ENCODE data around the gene TANGO6. TPM values are rescaled to one million over a fixed set of nuclear protein-coding genes. Genes with fewer than 3 reads are reported as not detected.

TANGO6 gene
- total RNA-seq, 1 experiment from 2014 or later: 18.0 TPM

DNA sequence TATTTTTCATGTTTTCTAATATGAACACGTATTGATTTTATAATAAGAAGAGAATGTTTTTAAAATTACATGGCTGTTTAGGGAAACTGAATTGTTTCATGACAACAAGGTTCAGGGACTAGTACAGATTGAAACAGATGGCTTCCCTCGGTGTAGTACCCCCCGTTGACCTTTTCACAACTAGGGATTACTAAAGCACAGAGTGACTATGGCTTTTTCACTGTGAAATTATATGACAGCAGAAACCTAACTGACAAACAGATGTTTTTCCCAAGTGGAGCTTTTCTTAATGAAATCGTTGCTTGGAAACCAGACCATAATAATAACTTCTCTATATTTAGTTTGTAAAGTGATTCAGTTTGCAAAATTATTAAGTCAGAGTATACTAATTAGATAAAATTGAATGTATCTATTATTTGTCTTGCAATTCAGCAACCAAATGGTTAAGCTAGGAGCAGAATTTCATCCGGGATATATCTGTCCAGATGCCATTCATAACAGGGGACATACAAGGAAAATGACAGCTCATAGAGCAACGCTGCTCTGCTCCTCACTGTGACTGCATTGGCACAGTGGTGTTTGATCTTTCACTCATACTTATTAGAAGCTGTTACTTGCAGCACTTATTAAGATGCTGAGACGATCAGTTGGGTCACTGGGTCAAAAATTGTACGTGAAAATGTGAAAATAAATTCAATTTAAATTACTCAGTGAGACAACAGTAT lies 111.7 kb downstream of the TANGO6 start:
- peaks cover 6% of the 10 kb centered on the region for H3K4me1 ChIP-seq (ENCODE audit: insufficient read depth, low read length, poor library complexity, severe bottlenecking)
- peak; percentile 45 for DNase-seq (ENCODE audit: low spot score)
- no peaks in the 10 kb centered on the region for H3K27me3 ChIP-seq (replicated peaks; ENCODE audit: insufficient read depth, low read depth, low read length, poor library complexity)
- H3K27ac ChIP-seq (ENCODE audit: low read depth, low read length, poor library complexity, severe bottlenecking): no peak overlapping the region
- intact Hi-C loops (cut with micrococcal nuclease; ENCODE audit: unreplicated experiment): no loop called here
- ChIA-PET POLR2A (ENCODE audit: low non-redundant PET) (no interaction called here), CTCF (no interaction called here)
- no peaks in the 10 kb centered on the region for H3K36me3 ChIP-seq (ENCODE audit: insufficient read depth, low read length, poor library complexity, severe bottlenecking)
- no peak for TF ChIP-seq EZH2 (IDR thresholded peaks at IDR 0.05; ENCODE audit: borderline replicate concordance, low read depth, low read length, poor library complexity, severe bottlenecking)
- TF ChIP-seq, protein P1, sequence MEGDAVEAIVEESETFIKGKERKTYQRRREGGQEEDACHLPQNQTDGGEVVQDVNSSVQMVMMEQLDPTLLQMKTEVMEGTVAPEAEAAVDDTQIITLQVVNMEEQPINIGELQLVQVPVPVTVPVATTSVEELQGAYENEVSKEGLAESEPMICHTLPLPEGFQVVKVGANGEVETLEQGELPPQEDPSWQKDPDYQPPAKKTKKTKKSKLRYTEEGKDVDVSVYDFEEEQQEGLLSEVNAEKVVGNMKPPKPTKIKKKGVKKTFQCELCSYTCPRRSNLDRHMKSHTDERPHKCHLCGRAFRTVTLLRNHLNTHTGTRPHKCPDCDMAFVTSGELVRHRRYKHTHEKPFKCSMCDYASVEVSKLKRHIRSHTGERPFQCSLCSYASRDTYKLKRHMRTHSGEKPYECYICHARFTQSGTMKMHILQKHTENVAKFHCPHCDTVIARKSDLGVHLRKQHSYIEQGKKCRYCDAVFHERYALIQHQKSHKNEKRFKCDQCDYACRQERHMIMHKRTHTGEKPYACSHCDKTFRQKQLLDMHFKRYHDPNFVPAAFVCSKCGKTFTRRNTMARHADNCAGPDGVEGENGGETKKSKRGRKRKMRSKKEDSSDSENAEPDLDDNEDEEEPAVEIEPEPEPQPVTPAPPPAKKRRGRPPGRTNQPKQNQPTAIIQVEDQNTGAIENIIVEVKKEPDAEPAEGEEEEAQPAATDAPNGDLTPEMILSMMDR (conservative IDR thresholded peaks at IDR 0.05; ENCODE audit: low read depth, low read length): no peak
- no peak overlapping the region for H3K4me3 ChIP-seq (ENCODE audit: low read depth, low read length, poor library complexity, severe bottlenecking)
- no TSS peak for BruUV-seq (replicated peaks)
- no peaks in the 10 kb centered on the region for H3K9me3 ChIP-seq (ENCODE audit: low read depth, low read length, poor library complexity, severe bottlenecking)

DNA sequence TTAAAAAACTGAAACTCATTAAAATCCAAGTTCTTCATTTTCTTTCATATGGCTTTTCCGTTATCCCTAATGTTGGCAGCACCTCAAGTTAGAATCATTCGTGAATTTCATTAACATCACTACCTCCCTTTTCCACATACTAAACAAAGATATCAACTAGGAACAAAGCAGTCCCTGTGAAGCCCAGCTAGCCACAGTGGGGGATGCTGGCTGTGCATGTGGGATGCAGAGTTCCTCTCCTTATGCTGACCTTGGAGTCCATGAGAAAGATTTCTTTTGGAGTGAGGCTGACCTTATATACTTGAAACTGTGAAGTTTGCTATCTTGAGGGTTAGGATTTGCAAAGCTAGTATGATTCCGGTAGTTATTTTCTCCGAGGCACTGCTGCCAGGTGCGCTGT lies 117.6 kb downstream of the TANGO6 start:
- H3K4me3 ChIP-seq (ENCODE audit: low read depth, low read length, poor library complexity, severe bottlenecking): no peak overlapping the region
- H3K36me3 ChIP-seq (ENCODE audit: insufficient read depth, low read length, poor library complexity, severe bottlenecking): no peaks in the 10 kb centered on the region
- no peaks in the 10 kb centered on the region for H3K4me1 ChIP-seq (ENCODE audit: insufficient read depth, low read length, poor library complexity, severe bottlenecking)
- no TSS peak for BruUV-seq (replicated peaks)
- no peaks in the 10 kb centered on the region for H3K27me3 ChIP-seq (replicated peaks; ENCODE audit: insufficient read depth, low read depth, low read length, poor library complexity)
- peaks cover 10% of the 10 kb centered on the region for H3K9me3 ChIP-seq (ENCODE audit: low read depth, low read length, poor library complexity, severe bottlenecking)
- CTCF ChIA-PET: no interaction called here
- POLR2A ChIA-PET (ENCODE audit: low non-redundant PET): no interaction called here
- intact Hi-C loops (cut with micrococcal nuclease; ENCODE audit: unreplicated experiment): no loop called here
- DNase-seq (ENCODE audit: low spot score): no peak
- TF ChIP-seq, protein P1 (conservative IDR thresholded peaks at IDR 0.05; ENCODE audit: low read depth, low read length): no peak
- no peak for TF ChIP-seq EZH2 (IDR thresholded peaks at IDR 0.05; ENCODE audit: borderline replicate concordance, low read depth, low read length, poor library complexity, severe bottlenecking)
- no peak overlapping the region for H3K27ac ChIP-seq (ENCODE audit: low read depth, low read length, poor library complexity, severe bottlenecking)

DNA sequence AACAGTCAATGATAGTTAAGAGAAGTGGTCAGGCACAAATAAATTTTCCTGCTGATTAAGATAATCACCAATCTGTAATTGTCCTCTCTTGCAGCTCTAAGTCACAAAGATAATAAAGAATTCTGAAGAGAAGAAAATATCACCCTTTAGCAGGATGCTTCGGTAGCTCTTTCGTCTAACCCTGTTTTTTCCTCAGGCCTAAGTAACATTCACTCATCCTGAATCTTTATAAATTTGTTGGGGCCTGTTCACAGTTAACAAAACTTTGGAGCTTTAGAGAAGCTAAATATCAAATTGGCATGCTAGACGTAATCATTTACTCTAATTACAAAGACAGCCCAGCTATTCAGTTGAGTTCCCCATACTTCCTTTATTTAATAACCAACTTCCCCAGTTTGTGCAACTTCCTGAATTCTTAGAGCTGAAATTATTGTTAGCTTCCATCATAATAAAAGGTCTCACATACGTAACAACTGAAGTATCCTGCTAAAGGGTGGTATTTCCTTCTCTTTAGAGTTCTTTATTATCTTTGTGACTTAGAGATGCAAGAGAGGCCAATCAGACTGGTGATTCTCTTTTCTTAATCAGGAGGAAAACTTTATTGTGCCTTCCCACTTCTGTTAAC lies 118.6 kb downstream of the TANGO6 start:
- POLR2A ChIA-PET (ENCODE audit: low non-redundant PET): no interaction called here
- intact Hi-C loops (cut with micrococcal nuclease; ENCODE audit: unreplicated experiment): no loop called here
- no peak for TF ChIP-seq EZH2 (IDR thresholded peaks at IDR 0.05; ENCODE audit: borderline replicate concordance, low read depth, low read length, poor library complexity, severe bottlenecking)
- TF ChIP-seq, protein P1 (conservative IDR thresholded peaks at IDR 0.05; ENCODE audit: low read depth, low read length): no peak
- DNase-seq (ENCODE audit: low spot score): peak; percentile 44
- Histone ChIP-seq H3K4me3 (ENCODE audit: low read depth, low read length, poor library complexity, severe bottlenecking) (no peak overlapping the region), H3K27me3 (replicated peaks; ENCODE audit: insufficient read depth, low read depth, low read length, poor library complexity) (no peaks in the 10 kb centered on the region), H3K9me3 (ENCODE audit: low read depth, low read length, poor library complexity, severe bottlenecking) (peaks cover 10% of the 10 kb centered on the region), H3K4me1 (ENCODE audit: insufficient read depth, low read length, poor library complexity, severe bottlenecking) (no peaks in the 10 kb centered on the region), H3K36me3 (ENCODE audit: insufficient read depth, low read length, poor library complexity, severe bottlenecking) (no peaks in the 10 kb centered on the region), H3K27ac (ENCODE audit: low read depth, low read length, poor library complexity, severe bottlenecking) (no peak overlapping the region)
- CTCF ChIA-PET: no interaction called here
- BruUV-seq (replicated peaks): no TSS peak
